ENCODE results near the gene ERICH3.

- TF ChIP-seq POLR2AphosphoS5 (IDR thresholded peaks at IDR 0.05) = no peak
- no peak for TF ChIP-seq CTCF (IDR thresholded peaks at IDR 0.05)
- TF ChIP-seq POLR2A (IDR thresholded peaks at IDR 0.05) = no peak
- no peak for TF ChIP-seq EP300 (IDR thresholded peaks at IDR 0.05)
Measured at GRCh38 chr1:74677926-74678325, 4.3 kb upstream of the ERICH3 start.
